ENCODE results near the gene ARID3C. TPM values are rescaled to one million over a fixed set of nuclear protein-coding genes. Genes with fewer than 3 reads are reported as not detected.

ARID3C gene
- total and polyA plus RNA-seq, 2 experiments from 2014 or later, result 0.49 TPM; not detected in 1

DNA sequence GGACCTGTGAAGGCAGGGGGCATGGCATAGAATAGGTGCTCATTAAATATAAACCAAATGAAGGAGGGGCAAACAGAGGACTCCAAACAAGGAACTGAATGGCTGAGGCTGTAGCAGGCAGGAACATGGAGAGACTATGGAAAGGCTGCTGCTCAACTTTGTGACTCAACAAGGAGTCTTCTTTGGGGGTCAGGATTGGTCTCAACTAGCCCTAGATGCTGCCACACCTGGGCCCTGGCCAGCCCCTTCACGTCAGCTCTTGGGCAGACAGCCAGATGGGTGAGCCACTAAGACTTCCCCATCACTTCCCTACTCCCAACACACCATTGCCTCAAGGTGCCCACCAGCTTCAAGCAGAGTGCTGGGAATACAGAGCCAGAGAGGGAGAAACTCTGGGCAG lies 28.0 kb downstream of the ARID3C start:
- no peak for ATAC-seq
- no peak overlapping the region for H3K4me3 Mint-ChIP-seq
- no peak overlapping the region for H3K4me2 ChIP-seq
- DNase-seq (ENCODE audit: low spot score), result no peak
- no peak overlapping the region for H3K27ac Mint-ChIP-seq
- H3K36me3 Mint-ChIP-seq (ENCODE audit: low read depth), result no peaks in the 10 kb centered on the region
- no peak overlapping the region for H3K4me3 ChIP-seq
- TF ChIP-seq POLR2AphosphoS5 (IDR thresholded peaks at IDR 0.05; ENCODE audit: low read depth) (no peak), CREB1 (CRISPR knock-in tag; IDR thresholded peaks at IDR 0.05; ENCODE audit: low read depth) (no peak), STAT1 (IDR thresholded peaks at IDR 0.05; ENCODE audit: unreplicated experiment) (no peak), ZNF114 (CRISPR knock-in tag; IDR thresholded peaks at IDR 0.05) (no peak), EZH2 (IDR thresholded peaks at IDR 0.05; ENCODE audit: low read depth, unreplicated experiment) (no peak), EZH2phosphoT487 (IDR thresholded peaks at IDR 0.05; ENCODE audit: unreplicated experiment) (no peak)
- TF ChIP-seq, protein P1, sequence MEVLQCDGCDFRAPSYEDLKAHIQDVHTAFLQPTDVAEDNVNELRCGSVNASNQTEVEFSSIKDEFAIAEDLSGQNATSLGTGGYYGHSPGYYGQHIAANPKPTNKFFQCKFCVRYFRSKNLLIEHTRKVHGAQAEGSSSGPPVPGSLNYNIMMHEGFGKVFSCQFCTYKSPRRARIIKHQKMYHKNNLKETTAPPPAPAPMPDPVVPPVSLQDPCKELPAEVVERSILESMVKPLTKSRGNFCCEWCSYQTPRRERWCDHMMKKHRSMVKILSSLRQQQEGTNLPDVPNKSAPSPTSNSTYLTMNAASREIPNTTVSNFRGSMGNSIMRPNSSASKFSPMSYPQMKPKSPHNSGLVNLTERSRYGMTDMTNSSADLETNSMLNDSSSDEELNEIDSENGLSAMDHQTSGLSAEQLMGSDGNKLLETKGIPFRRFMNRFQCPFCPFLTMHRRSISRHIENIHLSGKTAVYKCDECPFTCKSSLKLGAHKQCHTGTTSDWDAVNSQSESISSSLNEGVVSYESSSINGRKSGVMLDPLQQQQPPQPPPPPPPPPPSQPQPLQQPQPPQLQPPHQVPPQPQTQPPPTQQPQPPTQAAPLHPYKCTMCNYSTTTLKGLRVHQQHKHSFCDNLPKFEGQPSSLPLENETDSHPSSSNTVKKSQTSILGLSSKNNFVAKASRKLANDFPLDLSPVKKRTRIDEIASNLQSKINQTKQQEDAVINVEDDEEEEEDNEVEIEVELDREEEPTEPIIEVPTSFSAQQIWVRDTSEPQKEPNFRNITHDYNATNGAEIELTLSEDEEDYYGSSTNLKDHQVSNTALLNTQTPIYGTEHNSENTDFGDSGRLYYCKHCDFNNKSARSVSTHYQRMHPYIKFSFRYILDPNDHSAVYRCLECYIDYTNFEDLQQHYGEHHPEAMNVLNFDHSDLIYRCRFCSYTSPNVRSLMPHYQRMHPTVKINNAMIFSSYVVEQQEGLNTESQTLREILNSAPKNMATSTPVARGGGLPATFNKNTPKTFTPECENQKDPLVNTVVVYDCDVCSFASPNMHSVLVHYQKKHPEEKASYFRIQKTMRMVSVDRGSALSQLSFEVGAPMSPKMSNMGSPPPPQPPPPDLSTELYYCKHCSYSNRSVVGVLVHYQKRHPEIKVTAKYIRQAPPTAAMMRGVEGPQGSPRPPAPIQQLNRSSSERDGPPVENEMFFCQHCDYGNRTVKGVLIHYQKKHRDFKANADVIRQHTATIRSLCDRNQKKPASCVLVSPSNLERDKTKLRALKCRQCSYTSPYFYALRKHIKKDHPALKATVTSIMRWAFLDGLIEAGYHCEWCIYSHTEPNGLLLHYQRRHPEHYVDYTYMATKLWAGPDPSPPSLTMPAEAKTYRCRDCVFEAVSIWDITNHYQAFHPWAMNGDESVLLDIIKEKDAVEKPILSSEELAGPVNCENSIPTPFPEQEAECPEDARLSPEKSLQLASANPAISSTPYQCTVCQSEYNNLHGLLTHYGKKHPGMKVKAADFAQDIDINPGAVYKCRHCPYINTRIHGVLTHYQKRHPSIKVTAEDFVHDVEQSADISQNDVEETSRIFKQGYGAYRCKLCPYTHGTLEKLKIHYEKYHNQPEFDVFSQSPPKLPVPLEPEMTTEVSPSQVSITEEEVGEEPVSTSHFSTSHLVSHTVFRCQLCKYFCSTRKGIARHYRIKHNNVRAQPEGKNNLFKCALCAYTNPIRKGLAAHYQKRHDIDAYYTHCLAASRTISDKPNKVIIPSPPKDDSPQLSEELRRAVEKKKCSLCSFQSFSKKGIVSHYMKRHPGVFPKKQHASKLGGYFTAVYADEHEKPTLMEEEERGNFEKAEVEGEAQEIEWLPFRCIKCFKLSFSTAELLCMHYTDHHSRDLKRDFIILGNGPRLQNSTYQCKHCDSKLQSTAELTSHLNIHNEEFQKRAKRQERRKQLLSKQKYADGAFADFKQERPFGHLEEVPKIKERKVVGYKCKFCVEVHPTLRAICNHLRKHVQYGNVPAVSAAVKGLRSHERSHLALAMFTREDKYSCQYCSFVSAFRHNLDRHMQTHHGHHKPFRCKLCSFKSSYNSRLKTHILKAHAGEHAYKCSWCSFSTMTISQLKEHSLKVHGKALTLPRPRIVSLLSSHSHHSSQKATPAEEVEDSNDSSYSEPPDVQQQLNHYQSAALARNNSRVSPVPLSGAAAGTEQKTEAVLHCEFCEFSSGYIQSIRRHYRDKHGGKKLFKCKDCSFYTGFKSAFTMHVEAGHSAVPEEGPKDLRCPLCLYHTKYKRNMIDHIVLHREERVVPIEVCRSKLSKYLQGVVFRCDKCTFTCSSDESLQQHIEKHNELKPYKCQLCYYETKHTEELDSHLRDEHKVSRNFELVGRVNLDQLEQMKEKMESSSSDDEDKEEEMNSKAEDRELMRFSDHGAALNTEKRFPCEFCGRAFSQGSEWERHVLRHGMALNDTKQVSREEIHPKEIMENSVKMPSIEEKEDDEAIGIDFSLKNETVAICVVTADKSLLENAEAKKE (CRISPR knock-in tag; IDR thresholded peaks at IDR 0.05), result no peak
- H3K4me1 ChIP-seq (ENCODE audit: insufficient read depth), result no peaks in the 10 kb centered on the region
- H2AFZ ChIP-seq, result no peak overlapping the region
- H3K27me3 Mint-ChIP-seq (ENCODE audit: insufficient read depth, low read depth, poor library complexity), result peaks cover 6% of the 10 kb centered on the region
- no peaks in the 10 kb centered on the region for H3F3A ChIP-seq (replicated peaks; ENCODE audit: low read depth)
- no peaks in the 10 kb centered on the region for H3K9me2 ChIP-seq (ENCODE audit: insufficient read depth)
- peaks cover 13% of the 10 kb centered on the region for H3K4me1 Mint-ChIP-seq
- H3K36me3 ChIP-seq (ENCODE audit: insufficient read depth), result no peaks in the 10 kb centered on the region
- H3K9me3 Mint-ChIP-seq, result no peaks in the 10 kb centered on the region; the same call in 2 of the 3 replicates
- H3K27ac ChIP-seq (ENCODE audit: low read depth), result no peak overlapping the region
- H4K20me1 ChIP-seq (replicated peaks; ENCODE audit: insufficient read depth), result no peaks in the 10 kb centered on the region; the same call in 1 of the 2 replicates
- 0 out of 2 replicates have a peak, but pooled peaks cover 3% of the 10 kb centered on the region for H3K27me3 ChIP-seq (ENCODE audit: insufficient read depth)
- H3K79me2 ChIP-seq (replicated peaks; ENCODE audit: insufficient read depth), result no peaks in the 10 kb centered on the region

DNA sequence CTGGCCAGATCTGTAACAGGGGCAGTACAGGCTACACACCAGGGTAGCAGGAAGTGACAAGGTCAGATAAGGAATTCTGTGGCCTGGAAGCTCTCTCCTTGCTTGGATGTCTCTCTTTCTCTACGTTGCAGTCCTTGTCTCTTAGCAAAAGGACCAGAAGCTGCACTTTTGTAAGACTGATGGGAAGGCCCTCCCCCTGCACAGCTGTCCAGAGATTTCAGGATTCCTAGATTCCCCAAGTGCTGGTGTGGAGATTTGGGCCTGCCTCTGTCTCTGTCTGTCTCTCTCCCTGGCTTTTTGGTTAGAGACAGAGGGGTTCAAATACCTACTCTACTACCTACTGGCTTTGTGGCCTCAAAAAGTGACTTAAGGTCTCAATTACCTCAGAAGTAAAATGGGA lies 29.3 kb downstream of the ARID3C start:
- Histone ChIP-seq H3K4me2 (no peak overlapping the region), H4K20me1 (replicated peaks; ENCODE audit: insufficient read depth) (no peaks in the 10 kb centered on the region; the same call in 1 of the 2 replicates), H3K36me3 (ENCODE audit: insufficient read depth) (no peaks in the 10 kb centered on the region), H3K4me1 (ENCODE audit: insufficient read depth) (no peaks in the 10 kb centered on the region), H3F3A (replicated peaks; ENCODE audit: low read depth) (no peaks in the 10 kb centered on the region), H3K27ac (ENCODE audit: low read depth) (no peak overlapping the region), H3K4me3 (no peak overlapping the region), H2AFZ (no peak overlapping the region), H3K27me3 (ENCODE audit: insufficient read depth) (peaks cover 11% of the 10 kb centered on the region; the same call in 1 of the 2 replicates), H3K79me2 (replicated peaks; ENCODE audit: insufficient read depth) (no peaks in the 10 kb centered on the region), H3K9me2 (ENCODE audit: insufficient read depth) (no peaks in the 10 kb centered on the region)
- H3K4me1 Mint-ChIP-seq, result peaks cover 13% of the 10 kb centered on the region
- H3K27ac Mint-ChIP-seq, result no peak overlapping the region
- H3K36me3 Mint-ChIP-seq (ENCODE audit: low read depth), result no peaks in the 10 kb centered on the region
- no peak overlapping the region for H3K4me3 Mint-ChIP-seq
- H3K27me3 Mint-ChIP-seq (ENCODE audit: insufficient read depth, low read depth, poor library complexity), result peaks cover 9% of the 10 kb centered on the region
- DNase-seq (ENCODE audit: low spot score) (no peak), ATAC-seq (no peak)
- H3K9me3 Mint-ChIP-seq, result no peaks in the 10 kb centered on the region; the same call in 2 of the 3 replicates
- TF ChIP-seq JUNB (IDR thresholded peaks at IDR 0.05; ENCODE audit: unreplicated experiment) (no peak), CREB1 (CRISPR knock-in tag; IDR thresholded peaks at IDR 0.05; ENCODE audit: low read depth) (no peak), EZH2 (IDR thresholded peaks at IDR 0.05; ENCODE audit: low read depth, unreplicated experiment) (no peak), ZNF114 (CRISPR knock-in tag; IDR thresholded peaks at IDR 0.05) (no peak), STAT1 (IDR thresholded peaks at IDR 0.05; ENCODE audit: unreplicated experiment) (no peak)
- TF ChIP-seq, protein P2, sequence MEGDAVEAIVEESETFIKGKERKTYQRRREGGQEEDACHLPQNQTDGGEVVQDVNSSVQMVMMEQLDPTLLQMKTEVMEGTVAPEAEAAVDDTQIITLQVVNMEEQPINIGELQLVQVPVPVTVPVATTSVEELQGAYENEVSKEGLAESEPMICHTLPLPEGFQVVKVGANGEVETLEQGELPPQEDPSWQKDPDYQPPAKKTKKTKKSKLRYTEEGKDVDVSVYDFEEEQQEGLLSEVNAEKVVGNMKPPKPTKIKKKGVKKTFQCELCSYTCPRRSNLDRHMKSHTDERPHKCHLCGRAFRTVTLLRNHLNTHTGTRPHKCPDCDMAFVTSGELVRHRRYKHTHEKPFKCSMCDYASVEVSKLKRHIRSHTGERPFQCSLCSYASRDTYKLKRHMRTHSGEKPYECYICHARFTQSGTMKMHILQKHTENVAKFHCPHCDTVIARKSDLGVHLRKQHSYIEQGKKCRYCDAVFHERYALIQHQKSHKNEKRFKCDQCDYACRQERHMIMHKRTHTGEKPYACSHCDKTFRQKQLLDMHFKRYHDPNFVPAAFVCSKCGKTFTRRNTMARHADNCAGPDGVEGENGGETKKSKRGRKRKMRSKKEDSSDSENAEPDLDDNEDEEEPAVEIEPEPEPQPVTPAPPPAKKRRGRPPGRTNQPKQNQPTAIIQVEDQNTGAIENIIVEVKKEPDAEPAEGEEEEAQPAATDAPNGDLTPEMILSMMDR (conservative IDR thresholded peaks at IDR 0.05; ENCODE audit: low read depth in 2 of 2), result no peak
- TF ChIP-seq, protein P3, sequence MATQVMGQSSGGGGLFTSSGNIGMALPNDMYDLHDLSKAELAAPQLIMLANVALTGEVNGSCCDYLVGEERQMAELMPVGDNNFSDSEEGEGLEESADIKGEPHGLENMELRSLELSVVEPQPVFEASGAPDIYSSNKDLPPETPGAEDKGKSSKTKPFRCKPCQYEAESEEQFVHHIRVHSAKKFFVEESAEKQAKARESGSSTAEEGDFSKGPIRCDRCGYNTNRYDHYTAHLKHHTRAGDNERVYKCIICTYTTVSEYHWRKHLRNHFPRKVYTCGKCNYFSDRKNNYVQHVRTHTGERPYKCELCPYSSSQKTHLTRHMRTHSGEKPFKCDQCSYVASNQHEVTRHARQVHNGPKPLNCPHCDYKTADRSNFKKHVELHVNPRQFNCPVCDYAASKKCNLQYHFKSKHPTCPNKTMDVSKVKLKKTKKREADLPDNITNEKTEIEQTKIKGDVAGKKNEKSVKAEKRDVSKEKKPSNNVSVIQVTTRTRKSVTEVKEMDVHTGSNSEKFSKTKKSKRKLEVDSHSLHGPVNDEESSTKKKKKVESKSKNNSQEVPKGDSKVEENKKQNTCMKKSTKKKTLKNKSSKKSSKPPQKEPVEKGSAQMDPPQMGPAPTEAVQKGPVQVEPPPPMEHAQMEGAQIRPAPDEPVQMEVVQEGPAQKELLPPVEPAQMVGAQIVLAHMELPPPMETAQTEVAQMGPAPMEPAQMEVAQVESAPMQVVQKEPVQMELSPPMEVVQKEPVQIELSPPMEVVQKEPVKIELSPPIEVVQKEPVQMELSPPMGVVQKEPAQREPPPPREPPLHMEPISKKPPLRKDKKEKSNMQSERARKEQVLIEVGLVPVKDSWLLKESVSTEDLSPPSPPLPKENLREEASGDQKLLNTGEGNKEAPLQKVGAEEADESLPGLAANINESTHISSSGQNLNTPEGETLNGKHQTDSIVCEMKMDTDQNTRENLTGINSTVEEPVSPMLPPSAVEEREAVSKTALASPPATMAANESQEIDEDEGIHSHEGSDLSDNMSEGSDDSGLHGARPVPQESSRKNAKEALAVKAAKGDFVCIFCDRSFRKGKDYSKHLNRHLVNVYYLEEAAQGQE (IDR thresholded peaks at IDR 0.05; ENCODE audit: unreplicated experiment), result no peak

Measured in GM23338 (cell line).